ENCODE data around the gene CTNNA1.
"Not testable (repeated sequence)": the region's sequence is repeated elsewhere in the genome, so short reads cannot be mapped to it uniquely, and the experiment has no call there.

The CTNNA1 gene

DNA sequence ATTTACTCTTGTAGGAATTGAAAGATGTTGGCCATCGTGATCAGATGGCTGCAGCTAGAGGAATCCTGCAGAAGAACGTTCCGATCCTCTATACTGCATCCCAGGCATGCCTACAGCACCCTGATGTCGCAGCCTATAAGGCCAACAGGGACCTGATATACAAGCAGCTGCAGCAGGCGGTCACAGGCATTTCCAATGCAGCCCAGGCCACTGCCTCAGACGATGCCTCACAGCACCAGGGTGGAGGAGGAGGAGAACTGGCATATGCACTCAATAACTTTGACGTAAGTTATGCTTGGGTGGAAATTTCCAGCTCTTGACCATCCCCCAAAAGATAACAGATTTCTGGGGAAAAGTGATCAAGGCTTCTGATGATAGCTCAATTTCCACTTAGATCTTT, 71.3 kb downstream of the CTNNA1 start:
- no peak for DNase-seq

DNA sequence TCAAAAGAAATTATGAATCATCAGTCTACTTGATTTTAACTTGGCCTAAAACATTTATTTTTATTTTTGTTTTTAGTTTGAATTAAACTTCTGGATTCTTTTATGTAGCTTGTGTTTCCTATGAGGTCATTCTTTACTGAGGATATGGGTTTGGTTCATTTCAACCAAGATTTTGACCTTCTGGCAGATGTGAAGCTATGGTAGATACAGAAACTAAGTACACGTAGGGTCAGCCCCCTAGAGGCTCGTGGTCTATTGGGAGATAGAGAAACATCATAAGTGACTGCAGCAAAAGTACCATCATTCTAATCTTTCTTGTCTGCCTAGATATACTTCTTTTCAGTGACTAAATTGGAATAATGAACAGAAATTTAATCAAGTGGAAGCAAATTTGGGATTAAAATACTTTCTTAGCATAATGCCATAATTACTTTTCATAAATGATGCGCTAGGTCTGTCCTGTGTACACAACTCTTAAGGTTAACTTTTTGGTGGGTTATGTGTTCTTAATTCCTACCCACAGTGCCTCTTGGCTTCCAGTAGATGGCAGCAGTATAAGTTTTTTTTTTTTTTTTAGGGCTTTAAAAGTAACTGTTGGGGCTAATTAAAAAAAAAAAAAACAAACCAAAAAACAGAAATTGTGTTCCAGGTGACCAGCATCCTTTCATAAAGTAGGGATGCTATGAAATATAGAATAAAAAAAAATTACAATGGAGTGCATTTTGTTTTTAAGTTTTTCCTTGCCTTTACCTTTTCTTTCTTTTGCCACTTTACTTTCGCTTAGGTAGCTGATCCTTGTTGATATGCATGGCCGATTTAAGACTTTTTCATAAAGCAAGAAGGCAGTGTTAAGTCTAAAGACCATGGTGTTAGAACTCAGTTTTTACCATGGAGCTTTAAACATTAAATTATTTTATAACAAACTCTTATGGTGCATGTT, 72.0 kb downstream of the CTNNA1 start:
- DNase-seq: no peak

DNA sequence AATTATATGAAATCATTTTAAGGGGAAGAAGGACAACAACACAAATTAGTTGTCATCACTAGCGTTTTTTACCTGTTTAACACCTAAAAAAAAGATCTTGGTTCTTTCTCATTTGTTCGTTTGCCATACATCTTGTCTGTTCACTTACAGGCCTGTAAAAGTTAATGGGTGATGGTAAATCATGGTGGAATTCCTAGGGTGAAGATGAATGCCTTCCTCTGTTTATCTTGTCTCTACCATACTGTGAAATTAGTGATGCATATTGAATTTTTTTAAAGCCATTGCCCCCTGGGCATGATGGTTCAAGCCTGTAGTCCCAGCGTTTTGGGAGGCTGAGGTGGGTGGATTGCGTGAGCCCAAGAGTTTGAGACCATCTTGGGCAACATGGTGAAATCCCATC, 75.3 kb downstream of the CTNNA1 start:
- DNase-seq: no peak

DNA sequence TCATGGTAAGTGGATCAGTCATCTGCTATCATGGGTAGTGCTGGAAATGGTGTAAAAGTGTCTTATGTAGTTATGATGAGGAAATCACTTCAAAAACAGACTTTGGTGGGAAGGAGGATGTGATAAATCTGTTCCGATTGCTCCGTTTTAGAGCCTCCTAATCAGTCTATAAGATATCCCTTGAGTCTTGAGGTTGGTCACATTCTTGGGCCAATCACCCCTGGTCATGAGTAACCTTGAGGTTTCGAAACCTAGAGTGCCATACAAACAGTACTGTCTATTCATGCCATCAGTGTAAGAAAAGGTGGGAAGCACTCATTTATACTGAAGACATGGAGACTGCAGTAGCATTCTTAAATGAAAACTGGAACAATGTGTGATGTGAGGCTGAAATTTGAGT, 76.1 kb downstream of the CTNNA1 start:
- DNase-seq: no peak

DNA sequence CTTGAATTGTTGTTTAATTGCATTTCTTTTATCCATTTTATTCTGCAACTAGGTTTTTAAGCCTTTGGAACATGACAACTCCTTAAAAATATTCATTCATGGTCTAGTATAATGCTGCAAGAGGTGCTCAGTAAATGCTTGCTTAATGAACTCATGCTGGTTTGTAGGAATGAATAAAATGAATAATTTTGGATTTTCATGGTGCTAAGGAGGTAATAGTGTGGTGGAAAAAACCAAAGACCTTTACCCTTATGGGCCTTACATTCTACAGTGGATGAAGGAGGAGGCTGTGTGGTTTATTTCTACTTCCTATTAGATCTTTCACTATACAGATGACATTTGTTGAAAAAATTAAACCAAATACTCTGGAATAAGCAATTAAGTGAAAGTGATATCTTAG, 78.5 kb downstream of the CTNNA1 start:
- DNase-seq: no peak

DNA sequence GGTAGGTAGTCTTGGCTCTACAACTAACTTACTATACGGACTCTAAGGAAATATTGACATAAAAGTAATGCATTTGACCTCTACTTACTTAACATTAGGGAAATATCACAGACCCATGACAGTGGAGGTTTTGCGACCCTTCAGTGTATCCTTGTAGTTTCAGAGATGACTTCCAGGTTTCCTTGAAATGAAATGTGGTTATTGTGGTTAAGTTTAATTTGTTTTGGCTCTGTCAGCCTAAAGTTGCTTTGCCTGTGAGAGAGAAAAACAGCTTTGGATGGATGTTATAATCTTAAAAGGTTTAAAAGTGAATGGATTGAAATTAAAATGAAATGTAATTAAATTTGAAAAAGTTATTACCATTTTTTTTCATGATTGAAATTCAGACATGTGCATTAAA, 79.0 kb downstream of the CTNNA1 start:
- DNase-seq: no peak

DNA sequence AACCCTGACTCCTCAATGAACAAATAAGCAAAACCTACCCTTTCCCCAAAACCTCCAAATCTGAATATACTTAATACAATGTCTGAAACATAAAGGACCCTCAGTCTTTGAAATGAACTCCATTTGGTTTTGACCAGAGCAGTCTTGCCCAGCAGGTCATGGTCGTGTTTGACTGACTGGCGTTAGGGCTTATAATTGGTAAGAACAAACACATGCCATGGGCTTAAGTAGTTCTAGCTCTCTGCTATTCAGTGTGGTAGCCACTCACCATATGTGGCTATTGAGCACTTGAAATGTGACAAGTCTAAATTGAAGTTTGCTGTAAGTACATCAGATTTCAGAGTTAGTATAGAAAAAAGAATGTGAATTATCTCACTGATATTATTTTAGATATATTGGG, 79.9 kb downstream of the CTNNA1 start:
- no peak for DNase-seq

DNA sequence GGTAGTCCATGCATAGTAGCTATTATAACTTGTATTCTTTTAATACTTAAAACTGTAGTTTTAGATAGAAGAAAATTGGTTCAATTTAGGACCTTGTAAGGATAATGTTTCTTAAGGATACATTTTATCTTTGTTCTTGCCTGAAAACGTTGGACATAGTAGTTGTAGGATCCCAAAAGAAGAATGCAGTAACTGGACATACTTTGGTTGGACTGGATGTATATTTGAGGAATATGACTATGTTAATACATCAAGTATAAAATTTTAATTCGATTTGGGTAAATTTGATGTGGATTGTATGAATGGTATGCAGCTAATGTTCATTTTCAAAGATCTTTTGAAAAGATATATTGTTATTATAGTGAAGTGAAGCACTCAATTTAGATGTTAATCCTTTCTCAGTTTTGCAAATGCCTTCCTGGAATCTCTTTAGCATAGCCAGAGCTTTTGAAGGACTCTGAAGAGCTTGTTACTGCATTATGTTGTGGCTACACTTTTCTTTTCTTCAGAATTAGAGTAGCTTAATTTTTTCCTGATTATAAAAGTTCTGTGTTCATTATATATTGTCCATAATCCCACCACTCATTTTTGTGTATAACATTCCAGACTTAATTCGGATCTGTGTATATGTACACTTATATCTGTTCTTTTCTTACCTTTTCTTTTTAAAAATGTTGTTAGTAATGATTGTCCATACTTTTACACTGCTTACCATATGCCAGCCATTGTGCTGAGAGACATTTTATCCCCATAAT, 80.7 kb downstream of the CTNNA1 start:
- no peak for DNase-seq

DNA sequence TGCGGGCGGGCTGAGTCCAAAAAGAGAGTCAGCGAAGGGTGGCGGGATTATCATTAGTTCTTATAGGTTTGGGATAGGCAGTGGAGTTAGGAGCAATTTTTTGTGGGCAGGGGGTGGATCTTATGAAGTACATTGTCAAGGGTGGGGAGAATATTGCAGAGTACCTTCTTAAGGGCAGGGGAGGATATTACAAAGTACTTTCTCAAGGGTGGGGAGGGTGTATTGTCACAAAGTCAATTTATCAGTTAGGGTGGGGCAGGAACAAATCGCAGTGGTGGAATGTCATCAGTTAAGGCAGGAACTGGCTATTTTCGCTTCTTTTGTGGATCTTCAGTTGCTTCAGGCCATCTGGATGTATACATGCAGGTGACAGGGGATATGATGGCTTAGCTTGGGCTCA, 81.6 kb downstream of the CTNNA1 start:
- not testable (repeated sequence) for DNase-seq

DNA sequence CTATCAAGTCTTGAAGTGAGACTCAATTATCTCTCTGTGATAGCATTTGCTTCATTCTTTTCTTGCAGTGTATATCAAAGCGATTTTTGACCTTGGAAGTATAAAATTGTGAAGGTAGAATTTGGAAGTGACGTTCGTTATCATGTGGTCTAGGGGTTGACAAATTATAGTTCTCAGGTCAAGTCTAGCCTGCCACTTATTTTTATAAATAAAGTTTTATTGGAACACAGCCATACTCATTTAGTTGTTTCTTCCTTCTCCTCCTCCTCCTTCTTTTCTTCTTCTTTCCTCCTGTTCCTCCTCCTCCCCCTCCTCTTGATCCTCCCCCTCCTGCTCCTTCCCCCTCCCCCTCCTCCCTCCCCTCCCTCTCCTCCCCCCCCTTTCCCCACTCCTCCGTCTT, 83.9 kb downstream of the CTNNA1 start:
- DNase-seq: no peak

DNA sequence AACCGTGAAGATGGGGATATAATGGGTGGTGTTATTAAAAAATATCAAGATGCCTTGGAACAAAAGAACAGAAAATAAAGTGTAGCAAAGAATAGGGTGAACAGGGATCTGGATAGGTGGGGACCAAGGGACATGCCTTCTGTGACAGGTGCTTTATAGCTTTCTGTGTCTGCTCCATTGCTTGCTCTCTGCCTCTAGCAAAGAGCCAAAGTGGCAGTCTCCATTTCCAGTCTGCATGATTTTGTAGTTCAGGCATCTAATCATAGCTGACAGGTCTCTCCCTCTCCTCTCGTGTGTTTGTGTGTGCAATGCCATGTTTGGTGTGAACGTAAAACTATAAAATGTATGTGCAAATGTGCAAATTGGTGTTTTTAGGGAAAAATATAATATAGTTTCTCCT, 86.9 kb downstream of the CTNNA1 start:
- DNase-seq: no peak

DNA sequence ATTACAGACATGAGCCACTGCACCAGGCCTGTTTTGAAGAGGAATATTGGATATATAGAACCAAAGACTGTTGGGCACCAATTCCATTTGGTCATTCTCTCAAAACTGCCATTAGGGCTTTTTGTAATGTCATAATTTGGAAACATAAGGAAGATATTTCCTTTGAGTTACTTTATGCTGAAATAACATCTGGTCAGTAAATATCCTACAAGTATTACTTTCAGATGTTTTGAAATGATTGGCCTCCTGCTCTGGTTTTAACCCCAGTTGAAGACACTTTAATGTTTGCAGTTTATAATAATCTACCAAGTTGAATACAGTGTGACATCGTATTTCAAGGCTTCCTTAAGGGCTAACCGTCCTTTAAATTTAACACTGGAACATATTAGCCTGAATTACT, 88.3 kb downstream of the CTNNA1 start:
- DNase-seq: no peak

DNA sequence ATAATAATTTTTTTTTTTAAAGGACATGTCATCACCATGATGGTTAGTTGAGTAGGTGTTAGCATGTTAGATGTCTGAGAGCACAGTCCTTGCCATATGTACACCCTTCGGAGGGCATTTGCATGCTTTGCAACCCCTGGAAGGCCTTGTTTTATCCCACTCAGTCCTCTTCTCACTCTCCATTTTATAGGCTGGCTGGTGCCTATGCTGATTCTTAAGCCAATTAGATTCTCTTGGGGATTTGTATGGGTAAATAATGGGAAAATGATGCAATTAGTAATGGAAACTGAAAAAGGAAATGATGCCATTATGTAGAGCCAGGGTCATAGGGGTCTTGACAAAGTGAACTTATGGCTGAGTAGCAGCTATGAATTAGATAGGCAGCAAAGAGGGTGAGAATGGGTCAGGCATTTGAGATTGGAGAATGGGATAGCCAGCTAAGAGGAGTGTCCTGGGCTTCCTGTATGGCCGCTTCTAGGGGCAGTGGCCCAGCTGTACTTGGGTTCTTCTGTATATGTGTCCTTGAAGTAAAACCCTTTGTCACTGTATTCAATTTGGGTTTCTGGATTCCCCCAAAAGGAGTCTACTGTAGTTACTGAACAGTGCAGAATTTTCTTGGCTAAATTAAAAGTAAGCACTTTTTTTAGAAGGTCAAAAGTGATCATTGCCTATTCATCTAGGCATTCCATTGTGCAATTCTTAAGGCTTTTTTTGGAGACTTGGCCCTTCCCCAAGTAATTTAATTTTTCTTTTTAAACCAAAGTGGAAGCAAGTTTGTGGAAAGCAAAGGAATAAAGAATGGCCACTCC, 90.3 kb downstream of the CTNNA1 start:
- no peak for DNase-seq

DNA sequence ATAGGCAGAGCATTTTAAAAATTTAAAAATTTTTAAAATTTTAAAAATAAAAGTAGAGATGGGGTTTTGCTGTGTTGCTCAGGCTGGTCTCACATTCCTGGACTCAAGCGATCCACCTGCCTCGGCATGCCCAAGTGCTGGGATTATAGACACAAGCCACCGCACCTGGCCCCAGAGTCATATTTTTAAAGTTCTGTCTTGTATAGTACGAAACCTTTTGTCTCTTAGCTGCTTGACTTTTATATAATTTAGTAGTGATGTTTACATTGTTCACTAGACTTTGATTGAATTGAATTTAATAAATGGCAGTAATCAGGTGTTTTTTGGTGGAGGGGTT, 90.9 kb downstream of the CTNNA1 start:
- no peak for DNase-seq

DNA sequence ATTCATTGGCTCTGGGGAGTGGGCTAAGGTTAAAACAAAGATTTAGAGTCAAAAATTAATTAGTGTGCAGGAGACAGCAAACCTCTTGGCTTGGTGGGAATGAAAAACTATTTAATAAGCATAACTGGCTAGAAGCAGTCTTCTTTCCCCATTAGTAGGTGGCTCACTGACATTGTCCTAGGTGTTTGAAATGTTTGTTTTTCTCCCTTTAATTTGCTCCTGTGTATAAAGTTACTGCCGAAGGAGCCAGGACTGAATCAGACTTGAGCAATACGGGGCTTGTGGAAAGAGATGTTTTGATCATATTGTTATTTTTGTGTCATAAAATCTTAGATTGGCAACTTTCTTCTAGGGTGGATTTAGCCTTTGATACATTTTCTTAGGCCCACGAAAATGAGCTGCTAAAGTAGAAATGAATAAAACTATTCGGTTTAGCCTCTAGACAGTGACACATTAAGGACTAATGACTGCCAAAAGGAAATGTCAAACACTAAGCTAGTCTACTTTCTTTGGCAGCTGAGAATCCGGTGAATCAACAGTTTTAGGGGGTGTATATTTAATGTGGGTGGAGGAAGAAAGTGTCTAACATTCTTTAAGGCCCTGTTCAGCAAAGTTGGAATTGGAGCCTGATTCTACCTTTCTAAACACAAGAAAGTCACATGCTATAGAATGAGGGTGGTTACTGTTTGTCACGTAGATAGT, 91.7 kb downstream of the CTNNA1 start:
- DNase-seq: no peak

DNA sequence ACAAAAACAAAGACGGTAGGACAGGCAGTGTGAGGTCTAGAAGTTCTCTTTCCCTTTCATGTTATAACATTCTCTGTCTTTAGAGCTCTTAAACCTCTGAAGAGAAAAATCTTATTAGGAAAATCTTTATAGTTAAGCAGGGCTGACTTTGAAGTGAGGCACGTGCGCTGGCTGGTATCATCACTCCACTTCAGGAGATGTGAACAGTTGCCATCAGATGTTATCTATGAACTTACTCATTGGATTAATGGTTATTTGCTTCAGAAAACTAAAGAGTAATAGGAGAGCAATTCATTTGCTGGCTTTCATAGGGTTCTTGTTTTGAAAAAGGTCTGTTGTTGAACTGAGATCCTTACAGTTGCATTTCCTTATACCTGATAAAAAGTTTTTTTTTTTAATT, 96.2 kb downstream of the CTNNA1 start:
- no peak for DNase-seq

DNA sequence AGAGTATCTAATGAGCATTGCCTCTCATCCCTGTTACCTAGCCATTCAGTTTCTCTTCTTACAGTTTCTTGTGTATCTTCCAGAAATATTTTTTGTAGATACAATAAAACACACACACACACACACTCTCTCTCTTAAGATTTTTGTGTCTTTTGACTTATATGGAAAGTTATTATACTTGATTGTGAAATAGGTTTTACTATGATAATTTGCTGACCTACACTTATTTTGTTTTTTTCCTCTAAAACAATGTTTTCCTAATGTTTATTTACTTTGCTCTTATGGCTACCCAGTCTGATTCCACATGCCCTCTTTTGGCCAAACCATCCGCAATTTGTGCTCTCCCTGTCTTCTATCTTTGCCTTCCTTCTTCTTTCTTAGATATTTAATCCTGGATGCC, 96.7 kb downstream of the CTNNA1 start:
- DNase-seq: no peak

DNA sequence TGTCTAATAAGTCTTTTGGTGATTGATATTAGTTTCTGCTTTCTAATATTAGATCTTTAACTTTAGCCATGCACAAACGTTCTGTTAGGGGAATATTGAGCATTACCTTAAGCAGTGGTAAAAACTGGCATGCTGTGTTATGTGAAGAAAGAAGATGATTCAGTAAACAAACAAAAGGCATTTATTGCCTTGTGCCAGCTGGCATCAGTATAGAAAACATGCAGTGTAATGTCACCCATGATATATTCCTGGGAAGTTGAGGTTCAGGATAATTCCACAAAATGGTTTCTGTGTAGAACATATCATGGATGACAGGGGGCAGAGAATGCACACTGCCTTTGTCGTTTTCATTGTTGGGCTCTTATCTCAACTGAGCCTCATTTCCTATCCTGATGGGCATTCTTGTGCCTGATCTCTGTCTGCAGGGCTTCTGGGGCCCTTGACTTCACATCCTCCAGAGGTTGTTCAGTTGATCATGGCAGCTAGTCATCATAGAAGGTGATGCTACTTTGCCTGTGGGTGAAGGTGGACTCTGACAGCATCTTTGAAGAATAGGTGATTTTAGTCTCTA, 97.7 kb downstream of the CTNNA1 start:
- DNase-seq: no peak

DNA sequence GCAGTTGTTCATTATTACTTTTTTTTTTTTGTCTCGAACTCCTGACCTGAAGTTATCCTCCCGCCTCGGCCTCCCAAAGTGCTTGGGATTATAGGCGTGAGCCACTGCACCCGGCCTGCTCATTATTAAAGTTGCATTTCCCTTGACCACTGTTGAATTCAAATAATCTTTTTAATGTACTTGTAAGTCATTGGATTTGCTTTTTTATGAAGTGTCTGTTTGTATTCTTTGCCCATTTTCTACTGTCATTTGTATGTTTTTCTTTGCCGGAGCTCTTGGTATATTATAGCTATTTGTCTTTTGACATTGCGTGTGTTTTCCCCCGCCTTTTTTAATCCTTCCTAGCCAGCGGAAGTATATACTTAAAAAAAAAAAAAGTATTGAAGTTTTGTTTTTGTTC, 99.9 kb downstream of the CTNNA1 start:
- DNase-seq: no peak

DNA sequence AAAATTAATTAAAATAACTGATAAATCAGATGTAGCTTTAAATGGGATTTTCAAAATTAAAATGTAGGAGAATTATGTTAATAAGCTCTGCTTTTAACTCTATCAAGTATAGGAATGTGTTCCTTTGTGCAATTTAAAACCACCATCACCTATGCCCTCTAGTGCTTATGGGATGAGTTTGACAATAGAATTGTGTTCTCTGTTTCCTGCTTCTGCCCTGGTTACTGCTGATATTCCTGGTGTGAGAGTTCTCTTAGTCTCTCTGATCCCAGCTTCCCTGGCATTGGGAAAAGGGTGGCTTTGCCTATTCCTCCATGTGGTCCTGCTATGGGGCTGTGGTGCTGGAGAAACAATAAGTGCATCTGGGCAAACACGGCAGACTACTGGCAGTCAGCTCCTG, 113.8 kb downstream of the CTNNA1 start:
- DNase-seq: no peak

DNA sequence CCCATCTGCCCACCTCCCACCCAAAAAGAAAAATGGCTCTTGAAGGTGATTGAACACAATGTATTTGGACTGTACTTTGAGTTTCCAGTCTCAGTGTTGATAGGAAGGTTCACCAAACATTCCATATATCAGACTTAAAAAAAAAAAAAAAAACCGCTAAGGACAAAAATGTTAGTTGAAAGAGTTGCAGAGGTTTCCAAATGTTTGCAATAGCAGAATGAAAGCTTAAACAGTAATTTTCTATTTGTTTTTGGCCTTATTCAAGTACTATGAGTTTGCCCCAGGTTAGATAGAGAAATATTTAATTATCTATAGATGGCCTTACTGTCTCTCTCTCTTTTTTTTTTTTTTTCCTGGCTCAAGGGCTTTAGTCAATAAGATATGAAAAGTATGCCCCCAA, 115.8 kb downstream of the CTNNA1 start:
- no peak for DNase-seq

DNA sequence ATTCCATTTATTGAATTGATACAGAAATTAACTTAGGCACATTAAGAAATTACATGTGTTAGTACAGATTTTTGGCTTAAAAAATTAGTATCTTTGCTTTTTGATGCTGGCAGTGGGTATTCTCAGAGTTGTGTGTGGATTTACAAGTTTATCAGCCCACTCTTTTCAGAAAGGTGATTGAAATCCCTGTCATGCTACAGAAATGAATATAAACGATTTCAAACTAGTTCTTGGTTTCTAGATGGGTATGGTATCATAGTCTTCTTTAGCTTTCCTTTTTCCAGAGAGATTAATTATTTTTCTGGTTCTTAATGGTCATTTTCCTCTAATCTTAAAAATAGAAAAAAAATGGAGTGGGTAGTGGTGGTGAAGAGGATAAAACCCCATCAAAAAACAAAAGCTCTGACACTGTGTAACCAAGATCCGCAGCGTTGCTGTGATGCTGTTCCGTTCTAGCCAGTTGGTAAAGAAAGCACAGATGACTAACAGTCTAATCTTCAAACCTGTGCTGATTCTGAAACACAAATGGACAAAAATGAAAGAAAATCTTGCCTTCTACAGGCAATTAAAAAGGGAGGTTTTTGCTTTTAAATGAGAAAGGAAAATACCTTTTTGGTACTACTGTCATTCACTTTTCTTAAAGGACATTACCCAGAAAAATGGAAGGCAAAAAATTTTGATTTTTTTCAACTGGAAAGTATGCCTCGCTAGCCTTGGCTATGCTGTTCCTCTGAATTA, 116.7 kb downstream of the CTNNA1 start:
- DNase-seq: no peak
